GM13977 (cell line): ENCODE results near the gene UGT1A8.

Source experiments
- DNase-seq: peaks from one replicate; pipeline ENCODE4 v3.0.0; 2012; ENCODE audit warnings: low spot score
- in situ Hi-C: fragments of 300-500 bp; cut with MboI; formaldehyde crosslinking; loops from one replicate; pipeline ENCODE4 v1.12.0; 2022; ENCODE audit warnings: low sequenced_read_pairs, low pct_unique_long_range_greater_than_20kb, mixed read lengths, inconsistent platforms; ENCODE audit not compliant: unreplicated experiment
- TF ChIP-seq, protein P1 (sequence below): IDR thresholded peaks from 2 replicates; pipeline ENCODE4 v1.5.1; 2012; ENCODE audit warnings: mild to moderate bottlenecking, control low read depth; ENCODE audit not compliant: insufficient read depth; ENCODE audit errors: extremely low read depth, missing control alignments

UGT1A8 gene

DNA sequence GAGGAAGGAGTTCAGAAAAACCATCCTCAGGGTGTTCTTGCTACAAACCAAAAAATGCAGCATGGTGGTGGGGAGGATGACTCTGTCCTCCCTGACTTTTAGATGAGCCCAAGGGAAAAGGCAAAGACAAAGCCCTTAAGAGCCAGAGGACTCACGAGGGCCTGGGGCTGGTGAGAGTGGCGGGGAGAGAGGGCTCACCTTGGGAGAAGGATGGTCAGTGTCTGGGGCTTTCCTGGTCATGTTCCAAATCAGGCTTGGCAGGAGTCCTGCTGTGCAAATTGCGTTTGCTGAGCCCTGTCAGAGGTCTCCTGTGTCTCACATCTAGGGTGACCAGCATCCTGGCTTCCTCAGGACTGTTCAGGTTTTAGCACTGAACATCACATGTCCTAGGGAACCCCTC lies 147.3 kb downstream of the UGT1A8 start:
- no peak for DNase-seq
- TF ChIP-seq, protein P1, sequence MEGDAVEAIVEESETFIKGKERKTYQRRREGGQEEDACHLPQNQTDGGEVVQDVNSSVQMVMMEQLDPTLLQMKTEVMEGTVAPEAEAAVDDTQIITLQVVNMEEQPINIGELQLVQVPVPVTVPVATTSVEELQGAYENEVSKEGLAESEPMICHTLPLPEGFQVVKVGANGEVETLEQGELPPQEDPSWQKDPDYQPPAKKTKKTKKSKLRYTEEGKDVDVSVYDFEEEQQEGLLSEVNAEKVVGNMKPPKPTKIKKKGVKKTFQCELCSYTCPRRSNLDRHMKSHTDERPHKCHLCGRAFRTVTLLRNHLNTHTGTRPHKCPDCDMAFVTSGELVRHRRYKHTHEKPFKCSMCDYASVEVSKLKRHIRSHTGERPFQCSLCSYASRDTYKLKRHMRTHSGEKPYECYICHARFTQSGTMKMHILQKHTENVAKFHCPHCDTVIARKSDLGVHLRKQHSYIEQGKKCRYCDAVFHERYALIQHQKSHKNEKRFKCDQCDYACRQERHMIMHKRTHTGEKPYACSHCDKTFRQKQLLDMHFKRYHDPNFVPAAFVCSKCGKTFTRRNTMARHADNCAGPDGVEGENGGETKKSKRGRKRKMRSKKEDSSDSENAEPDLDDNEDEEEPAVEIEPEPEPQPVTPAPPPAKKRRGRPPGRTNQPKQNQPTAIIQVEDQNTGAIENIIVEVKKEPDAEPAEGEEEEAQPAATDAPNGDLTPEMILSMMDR: no peak
- in situ Hi-C loops: no loop called here

DNA sequence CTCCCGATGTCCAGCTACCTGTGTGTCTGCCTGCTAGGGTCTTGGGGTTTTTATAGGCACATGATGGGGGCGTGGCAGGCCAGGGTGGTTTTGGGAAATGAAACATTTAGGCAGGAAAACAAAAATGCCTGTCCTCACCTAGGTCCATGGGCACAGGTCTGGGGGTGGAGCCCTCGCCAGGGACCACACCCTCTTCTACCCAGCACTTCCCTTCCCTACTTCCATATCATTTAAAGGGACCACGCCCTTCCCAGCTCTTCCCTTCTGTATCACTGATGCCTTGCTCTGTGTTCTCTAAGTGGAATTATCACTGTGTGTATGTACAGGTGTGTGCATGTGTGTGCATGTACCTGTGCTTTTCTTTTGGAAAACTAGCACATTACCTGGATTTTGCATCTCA lies 149.0 kb downstream of the UGT1A8 start:
- in situ Hi-C loops: no loop called here
- TF ChIP-seq, protein P1: no peak
- DNase-seq: no peak

DNA sequence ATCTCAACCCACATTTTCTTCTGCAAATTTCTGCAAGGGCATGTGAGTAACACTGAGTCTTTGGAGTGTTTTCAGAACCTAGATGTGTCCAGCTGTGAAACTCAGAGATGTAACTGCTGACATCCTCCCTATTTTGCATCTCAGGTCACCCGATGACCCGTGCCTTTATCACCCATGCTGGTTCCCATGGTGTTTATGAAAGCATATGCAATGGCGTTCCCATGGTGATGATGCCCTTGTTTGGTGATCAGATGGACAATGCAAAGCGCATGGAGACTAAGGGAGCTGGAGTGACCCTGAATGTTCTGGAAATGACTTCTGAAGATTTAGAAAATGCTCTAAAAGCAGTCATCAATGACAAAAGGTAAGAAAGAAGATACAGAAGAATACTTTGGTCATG lies 150.6 kb downstream of the UGT1A8 start:
- TF ChIP-seq, protein P1: no peak
- in situ Hi-C loops: no loop called here
- DNase-seq: no peak

DNA sequence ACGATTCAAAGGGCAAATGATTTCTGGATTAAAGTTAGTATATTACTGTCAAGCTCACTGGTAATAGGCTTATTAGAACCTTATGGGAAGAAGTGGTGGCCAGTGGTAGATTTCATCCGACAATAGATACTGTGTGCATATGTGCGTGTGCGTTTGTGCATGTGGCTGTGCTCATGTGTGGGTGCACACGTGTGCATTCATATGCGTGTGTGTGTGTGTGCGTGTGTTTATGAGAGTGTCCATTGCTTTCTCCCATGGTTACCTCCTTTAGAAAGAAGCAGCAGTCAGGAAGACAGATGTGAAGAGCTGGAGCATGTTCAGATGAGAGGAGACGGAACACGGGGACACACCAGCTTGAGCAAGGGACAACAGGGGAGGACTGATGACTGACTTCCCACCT lies 151.8 kb downstream of the UGT1A8 start:
- TF ChIP-seq, protein P1: no peak
- in situ Hi-C loops: no loop called here
- no peak for DNase-seq

DNA sequence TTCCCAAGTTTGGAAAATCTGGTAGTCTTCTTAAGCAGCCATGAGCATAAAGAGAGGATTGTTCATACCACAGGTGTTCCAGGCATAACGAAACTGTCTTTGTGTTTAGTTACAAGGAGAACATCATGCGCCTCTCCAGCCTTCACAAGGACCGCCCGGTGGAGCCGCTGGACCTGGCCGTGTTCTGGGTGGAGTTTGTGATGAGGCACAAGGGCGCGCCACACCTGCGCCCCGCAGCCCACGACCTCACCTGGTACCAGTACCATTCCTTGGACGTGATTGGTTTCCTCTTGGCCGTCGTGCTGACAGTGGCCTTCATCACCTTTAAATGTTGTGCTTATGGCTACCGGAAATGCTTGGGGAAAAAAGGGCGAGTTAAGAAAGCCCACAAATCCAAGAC lies 154.7 kb downstream of the UGT1A8 start:
- in situ Hi-C loops: no loop called here
- TF ChIP-seq, protein P1: no peak
- DNase-seq: no peak

DNA sequence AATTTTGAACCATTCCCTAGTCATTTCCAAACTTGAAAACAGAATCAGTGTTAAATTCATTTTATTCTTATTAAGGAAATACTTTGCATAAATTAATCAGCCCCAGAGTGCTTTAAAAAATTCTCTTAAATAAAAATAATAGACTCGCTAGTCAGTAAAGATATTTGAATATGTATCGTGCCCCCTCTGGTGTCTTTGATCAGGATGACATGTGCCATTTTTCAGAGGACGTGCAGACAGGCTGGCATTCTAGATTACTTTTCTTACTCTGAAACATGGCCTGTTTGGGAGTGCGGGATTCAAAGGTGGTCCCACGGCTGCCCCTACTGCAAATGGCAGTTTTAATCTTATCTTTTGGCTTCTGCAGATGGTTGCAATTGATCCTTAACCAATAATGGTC lies 155.2 kb downstream of the UGT1A8 start:
- in situ Hi-C loops: no loop called here
- TF ChIP-seq, protein P1: no peak
- DNase-seq: no peak

DNA sequence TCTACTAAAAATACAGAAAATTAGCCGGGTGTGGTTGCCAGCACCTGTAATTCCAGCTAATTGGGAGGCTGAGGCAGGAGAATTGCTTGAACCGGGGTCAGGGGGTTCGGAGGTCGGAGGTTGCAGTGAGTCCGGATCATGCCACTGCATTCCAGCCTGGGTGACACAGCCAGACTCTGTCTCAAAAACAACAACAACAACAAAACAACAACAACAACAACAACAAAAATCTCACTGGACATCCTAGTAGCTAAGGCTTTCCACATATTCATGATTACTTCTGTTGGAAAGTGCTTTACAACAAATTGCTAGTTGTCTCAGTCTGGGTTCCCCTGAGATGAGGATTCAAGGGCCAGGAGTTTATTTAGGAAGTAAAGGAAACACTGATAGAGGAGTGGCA lies 156.4 kb downstream of the UGT1A8 start:
- in situ Hi-C loops: no loop called here
- TF ChIP-seq, protein P1: no peak
- no peak for DNase-seq
